ENCODE results near the gene TTC28. TPM values are rescaled to one million over a fixed set of nuclear protein-coding genes. Genes with fewer than 3 reads are reported as not detected.

TTC28 gene
- total and polyA plus RNA-seq, 2 donors, result 2.0 to 5.5 TPM

- H3K4me3 ChIP-seq (ENCODE audit: low read length in 2 of 2), result no peak overlapping the region
- 92% methylated on average over 7 of the region's 7 CpGs for WGBS
- no peaks in the 10 kb centered on the region for H3K27me3 ChIP-seq (ENCODE audit: control insufficient read depth in 2 of 2, insufficient read depth in 1 of 2, low read length in 1 of 2)
- H3K4me1 ChIP-seq (ENCODE audit: control insufficient read depth in 2 of 2, insufficient read depth in 2 of 2, low read length in 2 of 2), result no peaks in the 10 kb centered on the region
- H3K9me3 ChIP-seq (ENCODE audit: control insufficient read depth in 2 of 2, insufficient read depth in 1 of 2, low read length in 1 of 2), result no peaks in the 10 kb centered on the region
- H3K36me3 ChIP-seq (ENCODE audit: control insufficient read depth in 2 of 2, insufficient read depth in 2 of 2, low read length in 1 of 2), result no peaks in the 10 kb centered on the region
- no peak for DNase-seq (ENCODE audit: low read depth in 6 of 9, low spot score in 9 of 9)
- H3K27ac ChIP-seq (ENCODE audit: low read depth in 1 of 2, low read length in 1 of 2), result no peak overlapping the region
Observed at GRCh38 chr22:28051091-28051786, 628.4 kb downstream of the TTC28 start.

- Histone ChIP-seq H3K27me3 (ENCODE audit: control insufficient read depth in 2 of 2, insufficient read depth in 1 of 2, low read length in 1 of 2) (no peaks in the 10 kb centered on the region), H3K9me3 (ENCODE audit: control insufficient read depth in 2 of 2, insufficient read depth in 1 of 2, low read length in 1 of 2) (no peaks in the 10 kb centered on the region), H3K36me3 (ENCODE audit: control insufficient read depth in 2 of 2, insufficient read depth in 2 of 2, low read length in 1 of 2) (no peaks in the 10 kb centered on the region), H3K27ac (ENCODE audit: low read depth in 1 of 2, low read length in 1 of 2) (no peak overlapping the region), H3K4me1 (ENCODE audit: control insufficient read depth in 2 of 2, insufficient read depth in 2 of 2, low read length in 2 of 2) (no peaks in the 10 kb centered on the region), H3K4me3 (ENCODE audit: low read length in 2 of 2) (no peak overlapping the region)
- no peak for DNase-seq (ENCODE audit: low read depth in 6 of 9, low spot score in 9 of 9)
- WGBS, result 60% methylated on average over 2 of the region's 2 CpGs
Observed at GRCh38 chr22:28048529-28048928, 631.1 kb downstream of the TTC28 start.

DNA sequence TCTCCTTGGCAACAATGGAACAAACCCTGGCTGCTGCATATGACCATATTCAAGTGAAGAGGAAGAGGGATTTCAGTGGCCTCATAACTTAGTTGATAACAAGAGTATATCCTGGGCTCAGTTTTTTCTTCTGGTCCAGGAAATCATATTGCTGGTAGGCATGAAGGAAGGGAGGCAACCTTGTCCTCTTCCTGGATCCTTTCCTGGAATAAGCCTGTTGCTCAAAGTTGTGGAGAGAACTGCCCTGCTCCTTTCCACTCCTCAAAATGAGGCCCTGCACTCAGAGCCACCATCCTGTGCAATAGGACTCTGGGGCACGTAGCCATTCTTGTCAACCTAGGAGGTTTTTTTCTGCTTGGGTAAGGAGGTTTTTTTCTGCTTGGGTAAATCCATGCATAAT, 631.9 kb downstream of the TTC28 start:
- Histone ChIP-seq H3K27ac (ENCODE audit: low read depth in 1 of 2, low read length in 1 of 2) (no peak overlapping the region), H3K36me3 (ENCODE audit: control insufficient read depth in 2 of 2, insufficient read depth in 2 of 2, low read length in 1 of 2) (no peaks in the 10 kb centered on the region), H3K4me3 (ENCODE audit: low read length in 2 of 2) (no peak overlapping the region), H3K4me1 (ENCODE audit: control insufficient read depth in 2 of 2, insufficient read depth in 2 of 2, low read length in 2 of 2) (no peaks in the 10 kb centered on the region), H3K27me3 (ENCODE audit: control insufficient read depth in 2 of 2, insufficient read depth in 1 of 2, low read length in 1 of 2) (no peaks in the 10 kb centered on the region), H3K9me3 (ENCODE audit: control insufficient read depth in 2 of 2, insufficient read depth in 1 of 2, low read length in 1 of 2) (no peaks in the 10 kb centered on the region)
- no peak for DNase-seq (ENCODE audit: low read depth in 6 of 9, low spot score in 9 of 9)
- WGBS, result 94% methylated on average over 1 of the region's 1 CpG

GRCh38 chr22:28046100-28046499, 633.5 kb downstream of the TTC28 start:
- Histone ChIP-seq H3K9me3 (ENCODE audit: control insufficient read depth in 2 of 2, insufficient read depth in 1 of 2, low read length in 1 of 2) (no peaks in the 10 kb centered on the region), H3K36me3 (ENCODE audit: control insufficient read depth in 2 of 2, insufficient read depth in 2 of 2, low read length in 1 of 2) (no peaks in the 10 kb centered on the region), H3K4me3 (ENCODE audit: low read length in 2 of 2) (no peak overlapping the region), H3K27me3 (ENCODE audit: control insufficient read depth in 2 of 2, insufficient read depth in 1 of 2, low read length in 1 of 2) (no peaks in the 10 kb centered on the region), H3K27ac (ENCODE audit: low read depth in 1 of 2, low read length in 1 of 2) (no peak overlapping the region), H3K4me1 (ENCODE audit: control insufficient read depth in 2 of 2, insufficient read depth in 2 of 2, low read length in 2 of 2) (no peaks in the 10 kb centered on the region)
- DNase-seq (ENCODE audit: low read depth in 6 of 9, low spot score in 9 of 9), result no peak

GRCh38 chr22:28044546-28045173, 635.0 kb downstream of the TTC28 start:
- Histone ChIP-seq H3K27me3 (ENCODE audit: control insufficient read depth in 2 of 2, insufficient read depth in 1 of 2, low read length in 1 of 2) (no peaks in the 10 kb centered on the region), H3K36me3 (ENCODE audit: control insufficient read depth in 2 of 2, insufficient read depth in 2 of 2, low read length in 1 of 2) (no peaks in the 10 kb centered on the region), H3K4me1 (ENCODE audit: control insufficient read depth in 2 of 2, insufficient read depth in 2 of 2, low read length in 2 of 2) (no peaks in the 10 kb centered on the region), H3K4me3 (ENCODE audit: low read length in 2 of 2) (no peak overlapping the region), H3K9me3 (ENCODE audit: control insufficient read depth in 2 of 2, insufficient read depth in 1 of 2, low read length in 1 of 2) (no peaks in the 10 kb centered on the region), H3K27ac (ENCODE audit: low read depth in 1 of 2, low read length in 1 of 2) (no peak overlapping the region)
- DNase-seq (ENCODE audit: low read depth in 6 of 9, low spot score in 9 of 9), result no peak
- WGBS, result 95% methylated on average over 7 of the region's 7 CpGs

DNA sequence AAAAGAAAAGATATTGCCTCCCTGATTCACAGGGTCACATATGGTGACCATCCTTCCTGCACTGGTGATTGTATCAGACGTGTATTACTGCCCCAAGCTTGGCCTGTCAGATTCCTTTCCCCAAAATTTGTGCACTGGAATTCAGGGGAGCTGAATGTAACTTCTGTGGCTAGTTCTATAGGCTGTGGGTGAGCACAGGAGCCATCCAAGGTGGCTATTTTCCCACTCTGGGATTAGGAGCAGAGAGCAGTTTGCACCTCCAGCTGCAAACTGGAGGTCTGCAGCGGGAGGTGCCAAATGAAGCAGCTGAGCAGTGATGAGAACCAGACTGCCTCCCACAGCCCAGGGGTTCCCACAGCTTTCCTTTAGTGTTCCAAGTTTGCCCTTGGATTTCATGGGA, 636.4 kb downstream of the TTC28 start:
- Histone ChIP-seq H3K9me3 (ENCODE audit: control insufficient read depth in 2 of 2, insufficient read depth in 1 of 2, low read length in 1 of 2) (no peaks in the 10 kb centered on the region), H3K4me1 (ENCODE audit: control insufficient read depth in 2 of 2, insufficient read depth in 2 of 2, low read length in 2 of 2) (no peaks in the 10 kb centered on the region), H3K27ac (ENCODE audit: low read depth in 1 of 2, low read length in 1 of 2) (no peak overlapping the region), H3K4me3 (ENCODE audit: low read length in 2 of 2) (no peak overlapping the region), H3K36me3 (ENCODE audit: control insufficient read depth in 2 of 2, insufficient read depth in 2 of 2, low read length in 1 of 2) (no peaks in the 10 kb centered on the region), H3K27me3 (ENCODE audit: control insufficient read depth in 2 of 2, insufficient read depth in 1 of 2, low read length in 1 of 2) (no peaks in the 10 kb centered on the region)
- 98% methylated on average over 2 of the region's 2 CpGs for WGBS
- DNase-seq (ENCODE audit: low read depth in 6 of 9, low spot score in 9 of 9), result no peak

GRCh38 chr22:28034760-28035401, 644.8 kb downstream of the TTC28 start:
- WGBS, result 17% methylated on average over 7 of the region's 7 CpGs
- Histone ChIP-seq H3K9me3 (ENCODE audit: control insufficient read depth in 2 of 2, insufficient read depth in 1 of 2, low read length in 1 of 2) (no peaks in the 10 kb centered on the region), H3K36me3 (ENCODE audit: control insufficient read depth in 2 of 2, insufficient read depth in 2 of 2, low read length in 1 of 2) (no peaks in the 10 kb centered on the region), H3K27me3 (ENCODE audit: control insufficient read depth in 2 of 2, insufficient read depth in 1 of 2, low read length in 1 of 2) (no peaks in the 10 kb centered on the region), H3K4me3 (ENCODE audit: low read length in 2 of 2) (no peak overlapping the region), H3K4me1 (ENCODE audit: control insufficient read depth in 2 of 2, insufficient read depth in 2 of 2, low read length in 2 of 2) (peaks cover 2 to 33% of the 10 kb centered on the region in 2 donors), H3K27ac (ENCODE audit: low read depth in 1 of 2, low read length in 1 of 2) (peak overlapping the region in 1 of 2 donors; percentile 62)
- DNase-seq (ENCODE audit: low read depth in 6 of 9, low spot score in 9 of 9), result peak in 3 of 9 donors; percentile 8 to 49 (median 18)

DNA sequence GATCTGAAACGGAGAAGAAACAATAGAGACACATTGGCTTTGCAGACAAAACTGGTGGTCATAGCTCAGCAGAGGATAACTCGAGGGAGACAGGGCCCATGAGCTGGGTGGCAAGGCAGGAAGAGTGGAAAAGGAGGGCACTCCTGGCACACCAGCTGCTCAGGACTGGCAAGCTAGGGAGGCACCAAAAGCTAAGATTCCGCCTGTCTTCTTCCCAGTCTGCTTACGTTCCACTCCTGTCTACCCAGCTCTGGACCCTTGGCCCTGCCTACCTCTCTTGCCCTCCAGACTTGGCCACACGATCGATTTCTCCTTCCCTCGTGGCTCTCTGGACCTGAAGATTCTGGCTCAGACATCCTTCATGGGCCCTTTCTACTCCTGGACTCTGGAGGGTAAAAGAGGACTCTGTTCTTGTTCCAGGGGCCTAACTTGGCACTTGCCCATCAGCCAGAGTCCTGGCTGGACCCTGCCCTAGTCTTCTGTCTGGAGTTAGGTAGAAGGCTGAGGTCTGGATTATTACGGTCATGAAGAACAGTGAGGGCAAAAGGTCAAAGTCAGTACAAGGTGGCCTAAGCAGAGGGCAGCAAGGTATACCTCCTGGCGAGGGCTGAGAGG, 645.4 kb downstream of the TTC28 start:
- Histone ChIP-seq H3K4me3 (ENCODE audit: low read length in 2 of 2) (no peak overlapping the region), H3K27ac (ENCODE audit: low read depth in 1 of 2, low read length in 1 of 2) (peak overlapping the region in 1 of 2 donors; percentile 62), H3K27me3 (ENCODE audit: control insufficient read depth in 2 of 2, insufficient read depth in 1 of 2, low read length in 1 of 2) (no peaks in the 10 kb centered on the region), H3K9me3 (ENCODE audit: control insufficient read depth in 2 of 2, insufficient read depth in 1 of 2, low read length in 1 of 2) (no peaks in the 10 kb centered on the region), H3K36me3 (ENCODE audit: control insufficient read depth in 2 of 2, insufficient read depth in 2 of 2, low read length in 1 of 2) (no peaks in the 10 kb centered on the region), H3K4me1 (ENCODE audit: control insufficient read depth in 2 of 2, insufficient read depth in 2 of 2, low read length in 2 of 2) (peaks cover 2 to 38% of the 10 kb centered on the region in 2 donors)
- 96% methylated on average over 9 of the region's 9 CpGs for WGBS
- DNase-seq (ENCODE audit: low read depth in 6 of 9, low spot score in 9 of 9), result no peak

DNA sequence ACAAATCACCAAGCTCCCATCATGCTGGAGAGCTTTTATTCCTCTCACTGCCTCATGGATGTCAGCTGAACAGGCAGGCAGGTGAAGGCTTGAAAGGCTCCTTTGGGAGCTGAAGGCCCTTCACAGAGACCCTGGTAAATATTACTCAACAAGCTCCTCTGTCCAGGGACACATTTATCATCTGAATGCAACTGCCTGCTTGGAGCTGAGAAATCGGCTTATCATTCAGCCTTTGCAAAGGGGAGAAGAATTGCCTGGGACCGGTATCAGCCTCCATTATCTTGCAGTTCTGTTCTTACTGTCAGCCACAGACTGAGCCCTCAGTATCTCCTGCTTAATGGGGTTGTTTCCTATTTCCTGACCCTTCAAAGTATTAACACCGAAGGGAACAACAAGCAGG, 646.8 kb downstream of the TTC28 start:
- H3K36me3 ChIP-seq (ENCODE audit: control insufficient read depth in 2 of 2, insufficient read depth in 2 of 2, low read length in 1 of 2), result no peaks in the 10 kb centered on the region
- WGBS, result 85% methylated on average over 3 of the region's 3 CpGs
- peaks cover 2 to 48% of the 10 kb centered on the region in 2 donors for H3K4me1 ChIP-seq (ENCODE audit: control insufficient read depth in 2 of 2, insufficient read depth in 2 of 2, low read length in 2 of 2)
- H3K27me3 ChIP-seq (ENCODE audit: control insufficient read depth in 2 of 2, insufficient read depth in 1 of 2, low read length in 1 of 2), result no peaks in the 10 kb centered on the region
- no peaks in the 10 kb centered on the region for H3K9me3 ChIP-seq (ENCODE audit: control insufficient read depth in 2 of 2, insufficient read depth in 1 of 2, low read length in 1 of 2)
- no peak for DNase-seq (ENCODE audit: low read depth in 6 of 9, low spot score in 9 of 9)
- no peak overlapping the region for H3K27ac ChIP-seq (ENCODE audit: low read depth in 1 of 2, low read length in 1 of 2)
- no peak overlapping the region for H3K4me3 ChIP-seq (ENCODE audit: low read length in 2 of 2)

All from thymus (tissue), 11 donors.